Gastrocnemius medialis (tissue), 4 donors: ENCODE data around the gene ZC3H12C. TPM values are rescaled to one million over a fixed set of nuclear protein-coding genes. Genes with fewer than 3 reads are reported as not detected.

Experiments
- ATAC-seq, 2 donors: fragments of 150-250 bp; one replicate each; pipeline ENCODE4 v1.9.1; 2016
- DNase-seq, 2 donors: peaks; one replicate each; pipeline ENCODE4 v3.0.0-alpha.2; 2019
- H3K27ac ChIP-seq, 4 donors: fragments of 200-600 bp; sonication (generic); 1 replicate in 1 of 4; 2 replicates in 3 of 4; pipeline ENCODE4 v1.5.1; 2016 to 2018; ENCODE audit warnings: mild to moderate bottlenecking in 2 of 4, moderate library complexity in 1 of 4
- H3K27me3 ChIP-seq, 3 donors: fragments of 200-600 bp; sonication (generic) in 2 of 3; 1 replicate in 1 of 3; 2 replicates in 2 of 3; pipeline versions ENCODE4 v1.5.1 to v1.6.0; 2016 to 2019; ENCODE audit warnings: mild to moderate bottlenecking in 1 of 3, moderate library complexity in 1 of 3
- H3K36me3 ChIP-seq, 2 donors: fragments of 200-600 bp; sonication (generic) in 1 of 2; one replicate each; pipeline ENCODE4 v1.5.1; 2017 to 2018
- H3K4me1 ChIP-seq, 2 donors: fragments of 200-600 bp; sonication (generic) in 1 of 2; one replicate each; pipeline ENCODE4 v1.5.1; 2016 to 2017; ENCODE audit warnings: mild to moderate bottlenecking in 2 of 2
- H3K4me3 ChIP-seq, 4 donors: fragments of 200-600 bp; sonication (generic) in 3 of 4; 1 replicate in 1 of 4; 2 replicates in 3 of 4; pipeline ENCODE4 v1.5.1; 2016 to 2019; ENCODE audit warnings: mild to moderate bottlenecking in 2 of 4
- H3K9me3 ChIP-seq, 3 donors: fragments of 200-600 bp; sonication (generic) in 2 of 3; 1 replicate in 1 of 3; 2 replicates in 2 of 3; pipeline ENCODE4 v1.5.1; 2016 to 2019
- CTCF ChIP-seq, 5 experiments: fragments of 450-650 bp in 3 of 5; fragments of 200-600 bp in 2 of 5; sonication (generic) in 2 of 5; IDR thresholded peaks in 4 of 5; conservative IDR thresholded peaks in 1 of 5; 1 replicate in 4 of 5; 2 replicates in 1 of 5; pipeline ENCODE4 v1.5.1; 2016 to 2019; ENCODE audit warnings: antibody characterized with exemption in 5 of 5, mild to moderate bottlenecking in 3 of 5, moderate library complexity in 3 of 5
- POLR2A ChIP-seq, 2 donors: fragments of 450-650 bp; IDR thresholded peaks; one replicate each; pipeline ENCODE4 v1.6.1; 2017; ENCODE audit warnings: antibody characterized with exemption in 2 of 2, mild to moderate bottlenecking in 2 of 2, moderate library complexity in 2 of 2
- in situ Hi-C, 4 donors: fragments of 200-750 bp; cut with MboI; loops; one replicate each; pipeline versions ENCODE4 v1.15.0 to v1.8.0; 2017; ENCODE audit warnings: low sequenced_read_pairs in 4 of 4
- intact Hi-C: fragments of 100-400 bp; cut with DNase I; formaldehyde crosslinking; loops from one replicate; pipeline ENCODE4 v1.15.1; 2023; ENCODE audit warnings: low total_unique reads
- total RNA-seq, 4 donors: library from RNA; depleted of rRNA; stranded (reverse); fragments of >200 nt; gene quantifications; one replicate each; pipeline versions ENCODE4 v1.1.0 to v1.2.3, GENCODE V29; 2016

Gene ZC3H12C
- total RNA-seq, 4 donors from 2014 or later, result 20.9 to 41.1 (median 30.9) TPM

GRCh38 chr11:110160437-110160836 lies 67.2 kb downstream of the ZC3H12C start:
- no peak overlapping the region for H3K4me3 ChIP-seq
- H3K36me3 ChIP-seq, result peaks cover 0 to 61% of the 10 kb centered on the region in 2 donors
- H3K9me3 ChIP-seq, result no peaks in the 10 kb centered on the region
- in situ Hi-C loops, result no loop called here
- no peaks in the 10 kb centered on the region for H3K27me3 ChIP-seq
- H3K4me1 ChIP-seq, result no peaks in the 10 kb centered on the region
- intact Hi-C loops, result no loop called here
- no peak overlapping the region for H3K27ac ChIP-seq
- DNase-seq, result no peak
- ATAC-seq, result no peak
- TF ChIP-seq POLR2A (IDR thresholded peaks at IDR 0.05), result no peak
- TF ChIP-seq CTCF (IDR thresholded peaks at IDR 0.05 in 4 of 5, conservative IDR thresholded peaks at IDR 0.05 in 1 of 5), result no peak

- H3K27me3 ChIP-seq, result no peaks in the 10 kb centered on the region
- no peaks in the 10 kb centered on the region for H3K9me3 ChIP-seq
- H3K4me3 ChIP-seq, result no peak overlapping the region
- TF ChIP-seq CTCF (IDR thresholded peaks at IDR 0.05 in 4 of 5, conservative IDR thresholded peaks at IDR 0.05 in 1 of 5) (no peak), POLR2A (IDR thresholded peaks at IDR 0.05) (no peak)
- in situ Hi-C loops, result no loop called here
- intact Hi-C loops, result no loop called here
- ATAC-seq (no peak), DNase-seq (no peak)
- H3K36me3 ChIP-seq, result peaks cover 0 to 67% of the 10 kb centered on the region in 2 donors
- H3K27ac ChIP-seq, result no peak overlapping the region
- no peaks in the 10 kb centered on the region for H3K4me1 ChIP-seq
These were observed 67.9 kb downstream of the ZC3H12C start for GRCh38 chr11:110161061-110161460.

- intact Hi-C loops (no loop called here), in situ Hi-C loops (no loop called here)
- no peak for DNase-seq
- no peaks in the 10 kb centered on the region for H3K27me3 ChIP-seq
- ATAC-seq, result no peak
- peaks cover 0 to 67% of the 10 kb centered on the region in 2 donors for H3K36me3 ChIP-seq
- no peak overlapping the region for H3K4me3 ChIP-seq
- TF ChIP-seq POLR2A (IDR thresholded peaks at IDR 0.05) (no peak), CTCF (IDR thresholded peaks at IDR 0.05 in 4 of 5, conservative IDR thresholded peaks at IDR 0.05 in 1 of 5) (no peak)
- no peaks in the 10 kb centered on the region for H3K9me3 ChIP-seq
- H3K27ac ChIP-seq, result no peak overlapping the region
- no peaks in the 10 kb centered on the region for H3K4me1 ChIP-seq
These were observed 69.0 kb downstream of the ZC3H12C start for GRCh38 chr11:110162216-110162615.

GRCh38 chr11:110165039-110165925 lies 72.1 kb downstream of the ZC3H12C start:
- H3K9me3 ChIP-seq, result no peaks in the 10 kb centered on the region
- TF ChIP-seq POLR2A (IDR thresholded peaks at IDR 0.05) (no peak), CTCF (IDR thresholded peaks at IDR 0.05 in 4 of 5, conservative IDR thresholded peaks at IDR 0.05 in 1 of 5) (no peak)
- in situ Hi-C loops, result no loop called here
- H3K27ac ChIP-seq, result no peak overlapping the region
- no peaks in the 10 kb centered on the region for H3K4me1 ChIP-seq
- H3K36me3 ChIP-seq, result peaks cover 1 to 50% of the 10 kb centered on the region in 2 donors
- H3K4me3 ChIP-seq, result no peak overlapping the region
- DNase-seq, result no peak
- H3K27me3 ChIP-seq, result no peaks in the 10 kb centered on the region
- no peak for ATAC-seq
- intact Hi-C loops, result no loop called here
